ENCODE results near the gene HEG1. TPM values are rescaled to one million over a fixed set of nuclear protein-coding genes. Genes with fewer than 3 reads are reported as not detected.

The HEG1 gene
- total RNA-seq, 2 experiments from 2014 or later, result 24.5 to 25.8 TPM

GRCh38 chr3:125062904-125063618, 7.3 kb upstream of the HEG1 start:
- no peaks in the 10 kb centered on the region for H3K9me3 Mint-ChIP-seq
- ATAC-seq (no peak), DNase-seq (no peak)
- H3K27ac Mint-ChIP-seq, result no peak overlapping the region
- H3K4me3 Mint-ChIP-seq, result no peak overlapping the region
- peaks cover 16% of the 10 kb centered on the region for H3K27me3 Mint-ChIP-seq
- POLR2A ChIA-PET, result interaction anchor here (1.3 kb wide), 1 partner anchor 12 kb away, joined by 3 read pairs; no protein-coding TSS in a partner anchor
- no peak for TF ChIP-seq CTCF (IDR thresholded peaks at IDR 0.05)
- intact Hi-C loops (cut with micrococcal nuclease), result no loop called here
- CTCF ChIA-PET, result no interaction called here
- no peaks in the 10 kb centered on the region for H3K36me3 Mint-ChIP-seq (ENCODE audit: low read depth)
- H3K4me1 Mint-ChIP-seq (ENCODE audit: low read depth), result no peaks in the 10 kb centered on the region

- TF ChIP-seq CTCF (IDR thresholded peaks at IDR 0.05), result no peak
- DNase-seq (no peak), ATAC-seq (no peak)
- intact Hi-C loops (cut with micrococcal nuclease), result no loop called here
- H3K4me1 Mint-ChIP-seq (ENCODE audit: low read depth), result peaks cover under 1% of the 10 kb centered on the region
- POLR2A ChIA-PET, result interaction anchor here (1.3 kb wide), 1 partner anchor 13 kb away, joined by 3 read pairs; no protein-coding TSS in a partner anchor
- H3K27me3 Mint-ChIP-seq, result peaks cover 16% of the 10 kb centered on the region
- no peaks in the 10 kb centered on the region for H3K36me3 Mint-ChIP-seq (ENCODE audit: low read depth)
- H3K27ac Mint-ChIP-seq, result no peak overlapping the region
- no peak overlapping the region for H3K4me3 Mint-ChIP-seq
- H3K9me3 Mint-ChIP-seq, result no peaks in the 10 kb centered on the region
- CTCF ChIA-PET, result no interaction called here
Measured at GRCh38 chr3:125061646-125062045, 5.8 kb upstream of the HEG1 start.

GRCh38 chr3:125061170-125061569, 5.4 kb upstream of the HEG1 start:
- intact Hi-C loops (cut with micrococcal nuclease), result no loop called here
- CTCF ChIA-PET, result no interaction called here
- Mint-ChIP-seq H3K4me3 (no peak overlapping the region), H3K9me3 (no peaks in the 10 kb centered on the region), H3K27me3 (peaks cover 16% of the 10 kb centered on the region), H3K27ac (no peak overlapping the region), H3K36me3 (ENCODE audit: low read depth) (no peaks in the 10 kb centered on the region), H3K4me1 (ENCODE audit: low read depth) (peaks cover 4% of the 10 kb centered on the region)
- POLR2A ChIA-PET, result no interaction called here
- TF ChIP-seq CTCF (IDR thresholded peaks at IDR 0.05), result no peak
- ATAC-seq (no peak), DNase-seq (no peak)

GRCh38 chr3:125059488-125060245, 3.9 kb upstream of the HEG1 start:
- Mint-ChIP-seq H3K9me3 (no peaks in the 10 kb centered on the region), H3K4me3 (no peak overlapping the region), H3K36me3 (ENCODE audit: low read depth) (no peaks in the 10 kb centered on the region), H3K27me3 (peaks cover 16% of the 10 kb centered on the region), H3K4me1 (ENCODE audit: low read depth) (peaks cover 4% of the 10 kb centered on the region), H3K27ac (no peak overlapping the region)
- intact Hi-C loops (cut with micrococcal nuclease), result loop anchor here (10.0 kb wide), 1 partner anchor 295 kb away; no protein-coding TSS in a partner anchor
- ATAC-seq (no peak), DNase-seq (no peak)
- no peak for TF ChIP-seq CTCF (IDR thresholded peaks at IDR 0.05)
- CTCF ChIA-PET, result no interaction called here
- POLR2A ChIA-PET, result no interaction called here

- POLR2A ChIA-PET, result no interaction called here
- intact Hi-C loops (cut with micrococcal nuclease), result loop anchor here (10.0 kb wide), 1 partner anchor 296 kb away; no protein-coding TSS in a partner anchor
- H3K27me3 Mint-ChIP-seq, result peaks cover 16% of the 10 kb centered on the region
Measured at GRCh38 chr3:125058959-125059358, 3.2 kb upstream of the HEG1 start.

More at GRCh38 chr3:125058959-125059358, 3.2 kb upstream of the HEG1 start:
- Mint-ChIP-seq H3K36me3 (ENCODE audit: low read depth) (no peaks in the 10 kb centered on the region), H3K27ac (no peak overlapping the region), H3K9me3 (no peaks in the 10 kb centered on the region), H3K4me1 (ENCODE audit: low read depth) (peaks cover 9% of the 10 kb centered on the region), H3K4me3 (no peak overlapping the region)
- ATAC-seq (no peak), DNase-seq (no peak)
- CTCF ChIA-PET, result no interaction called here
- no peak for TF ChIP-seq CTCF (IDR thresholded peaks at IDR 0.05)
